ENCODE measurements around the gene CLEC4C.

DNA sequence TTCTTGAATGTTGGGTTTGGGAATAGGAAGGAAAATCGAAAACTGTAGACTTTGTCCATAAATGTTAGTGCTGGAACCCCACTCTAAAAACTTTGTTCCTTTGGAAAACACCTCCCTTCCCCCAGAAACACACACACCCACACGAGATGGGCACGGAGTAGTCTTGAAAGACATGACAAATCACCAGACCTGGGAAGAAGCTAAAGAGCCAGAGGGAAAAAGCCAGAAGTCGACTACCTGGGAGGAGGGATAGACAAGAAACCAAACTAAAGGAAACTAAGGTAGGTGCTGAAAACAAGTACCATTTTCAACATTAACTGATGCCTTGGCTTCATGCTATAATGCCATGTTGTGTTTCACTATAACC is 41.1 kb upstream of the CLEC4C start:
- TF ChIP-seq CTCF (IDR thresholded peaks at IDR 0.05) (no peak), POLR2A (IDR thresholded peaks at IDR 0.05) (no peak)

Data from right lobe of liver (tissue), 4 donors.